Subcutaneous adipose tissue (tissue), 4 donors: ENCODE measurements around the gene ZNF45. TPM values are rescaled to one million over a fixed set of nuclear protein-coding genes. Genes with fewer than 3 reads are reported as not detected.

Source experiments
- CTCF ChIP-seq: fragments of 450-650 bp; IDR thresholded peaks from one replicate; pipeline ENCODE4 v1.5.1; 2016; ENCODE audit warnings: low read depth, mild to moderate bottlenecking, control low read depth, antibody characterized with exemption, moderate library complexity
- total RNA-seq, 4 donors: library from RNA; depleted of rRNA; stranded (reverse); fragments of >200 nt; gene quantifications; one replicate each; pipeline ENCODE4 v1.1.0, GENCODE V29; 2016

The ZNF45 gene
- total RNA-seq, 4 donors from 2014 or later: 5.9 to 8.7 (median 7.1) TPM

GRCh38 chr19:43934055-43934984 lies 762 bp downstream of the ZNF45 start:
- TF ChIP-seq CTCF: no peak

GRCh38 chr19:43928820-43929219 lies 6.3 kb downstream of the ZNF45 start:
- TF ChIP-seq CTCF: no peak

- no peak for TF ChIP-seq CTCF
Observed at GRCh38 chr19:43923875-43924274, 11.2 kb downstream of the ZNF45 start.

GRCh38 chr19:43914051-43914450 lies 21.0 kb downstream of the ZNF45 start:
- TF ChIP-seq CTCF: no peak

GRCh38 chr19:43913383-43913782 lies 21.7 kb downstream of the ZNF45 start:
- no peak for TF ChIP-seq CTCF

GRCh38 chr19:43910884-43911283 lies 24.2 kb downstream of the ZNF45 start:
- TF ChIP-seq CTCF: no peak

GRCh38 chr19:43908659-43909058 lies 26.4 kb downstream of the ZNF45 start:
- TF ChIP-seq CTCF: no peak
